GM12878 (cell line): ENCODE data around the gene PGC. TPM values are rescaled to one million over a fixed set of nuclear protein-coding genes. Genes with fewer than 3 reads are reported as not detected.

ENCODE experiments used
- polyA plus RNA-seq, 11 experiments: library from polyadenylated mRNA; depleted of rRNA in 4 of 11; unstranded in 6 of 11; stranded (reverse) in 5 of 11; fragments of >200 nt; fragmentation: Nextera tagmentation in 4 of 11; fragmentation: Illumina TruSeq in 1 of 11; extraction: Ambion mirVana in 4 of 11; extraction: Trizol in 1 of 11; gene quantifications; 1 replicate in 1 of 11; 2 replicates in 10 of 11; pipeline versions ENCODE4 v1.2.1 to v1.2.3, GENCODE V29; 2011 to 2016; ENCODE audit warnings: inconsistent platforms in 2 of 11, missing spikeins in 2 of 11, low read depth in 1 of 11
- small RNA-seq: library from RNA; depleted of rRNA; stranded (forward); fragments of <200 nt; gene quantifications from one replicate; pipeline ENCODE3, GENCODE V24; 2014
- total RNA-seq, 4 experiments: library from RNA; depleted of rRNA in 3 of 4; stranded (reverse); fragments of >200 nt in 3 of 4; fragmentation: Illumina TruSeq in 1 of 4; extraction: Trizol in 1 of 4; gene quantifications; 2 replicates each; pipeline versions ENCODE4 v1.2.1 to v1.2.3, GENCODE V29; 2013 to 2021

PGC gene
- total and polyA plus RNA-seq, 10 of the 15 experiments (the other 5 are each of a cell fraction or from before 2014, with no cell fraction given) = 0.26 TPM; not detected in 9

Small RNAs within 50 kb of the gene (small RNA-seq; reads per million reads assigned to genes)
- gene AL365205.2 (not detected), gene AL365205.3 (not detected)

Other genes with a start within 250 kb of the PGC start
Only the 7 nearest of the 10 such genes appear.
- gene MDFI, start 108.9 kb downstream of the PGC start, total RNA-seq (2014; rRNA removed) = not detected in 2 replicates
- not detected in 2 replicates for gene MDFI, start 108.9 kb downstream of the PGC start, total RNA-seq (2014; rRNA removed; fragmentation: Illumina TruSeq; extraction: Trizol)
- gene MDFI, start 108.9 kb downstream of the PGC start, total RNA-seq (2021) = not detected in 2 replicates
- gene MDFI, start 108.9 kb downstream of the PGC start, polyA plus RNA-seq (2011; rRNA removed) = not detected in 2 replicates
- gene MDFI, start 108.9 kb downstream of the PGC start, polyA plus RNA-seq (2014; fragmentation: Illumina TruSeq; extraction: Trizol) = not detected in 2 replicates
- not detected for gene MDFI, start 108.9 kb downstream of the PGC start, polyA plus RNA-seq (2014; fragmentation: Nextera tagmentation; extraction: Ambion mirVana)
- not detected in 2 replicates for gene MDFI, start 108.9 kb downstream of the PGC start, polyA plus RNA-seq (2014; rRNA removed)
- not detected for gene MDFI, start 108.9 kb downstream of the PGC start, polyA plus RNA-seq (2016; fragmentation: Nextera tagmentation; extraction: Ambion mirVana)
- 95.7 and 97.9 TPM in 2 replicates for gene TFEB, start 11.8 kb downstream of the PGC start, total RNA-seq (2014; rRNA removed)
- gene TFEB, start 11.8 kb downstream of the PGC start, total RNA-seq (2014; rRNA removed; fragmentation: Illumina TruSeq; extraction: Trizol) = 30.7 and 31.4 TPM in 2 replicates
- 97.7 and 108 TPM in 2 replicates for gene TFEB, start 11.8 kb downstream of the PGC start, total RNA-seq (2021)
- 22.8 and 62.1 TPM in 2 replicates for gene TFEB, start 11.8 kb downstream of the PGC start, polyA plus RNA-seq (2011; rRNA removed)
- 6.6 and 22.4 TPM in 2 replicates for gene TFEB, start 11.8 kb downstream of the PGC start, polyA plus RNA-seq (2014; fragmentation: Illumina TruSeq; extraction: Trizol)
- gene TFEB, start 11.8 kb downstream of the PGC start, polyA plus RNA-seq (2014; fragmentation: Nextera tagmentation; extraction: Ambion mirVana) = 1 to 10 TPM in 1 of 2 experiments, under 1 TPM in 1; 0.84 to 2.6 TPM
- 107 and 133 TPM in 2 replicates for gene TFEB, start 11.8 kb downstream of the PGC start, polyA plus RNA-seq (2014; rRNA removed)
- 10 to 100 TPM; 59.4 to 64.3 TPM for gene TFEB, start 11.8 kb downstream of the PGC start, polyA plus RNA-seq (2016; fragmentation: Nextera tagmentation; extraction: Ambion mirVana)
- 1.4 and 2.1 TPM in 2 replicates for gene FRS3, start 32.5 kb upstream of the PGC start, total RNA-seq (2014; rRNA removed)
- 1.3 TPM in 2 replicates for gene FRS3, start 32.5 kb upstream of the PGC start, total RNA-seq (2014; rRNA removed; fragmentation: Illumina TruSeq; extraction: Trizol)
- 3.2 and 3.6 TPM in 2 replicates for gene FRS3, start 32.5 kb upstream of the PGC start, total RNA-seq (2021)
- 1.7 and 2.1 TPM in 2 replicates for gene FRS3, start 32.5 kb upstream of the PGC start, polyA plus RNA-seq (2011; rRNA removed)
- 0.16 and 1.2 TPM in 2 replicates for gene FRS3, start 32.5 kb upstream of the PGC start, polyA plus RNA-seq (2014; fragmentation: Illumina TruSeq; extraction: Trizol)
- gene FRS3, start 32.5 kb upstream of the PGC start, polyA plus RNA-seq (2014; fragmentation: Nextera tagmentation; extraction: Ambion mirVana) = under 1 TPM; 0.05 to 0.09 TPM
- 3.4 and 3.8 TPM in 2 replicates for gene FRS3, start 32.5 kb upstream of the PGC start, polyA plus RNA-seq (2014; rRNA removed)
- gene FRS3, start 32.5 kb upstream of the PGC start, polyA plus RNA-seq (2016; fragmentation: Nextera tagmentation; extraction: Ambion mirVana) = 1 to 10 TPM; 1.4 to 2.7 TPM
- 0.85 TPM in 1 of 2 replicates, not detected in the other for gene PRICKLE4, start 33.4 kb upstream of the PGC start, total RNA-seq (2014; rRNA removed)
- not detected in 2 replicates for gene PRICKLE4, start 33.4 kb upstream of the PGC start, total RNA-seq (2014; rRNA removed; fragmentation: Illumina TruSeq; extraction: Trizol)
- 0.37 TPM in 1 of 2 replicates, not detected in the other for gene PRICKLE4, start 33.4 kb upstream of the PGC start, total RNA-seq (2021)
- gene PRICKLE4, start 33.4 kb upstream of the PGC start, polyA plus RNA-seq (2011; rRNA removed) = not detected in 2 replicates
- not detected in 2 replicates for gene PRICKLE4, start 33.4 kb upstream of the PGC start, polyA plus RNA-seq (2014; fragmentation: Illumina TruSeq; extraction: Trizol)
- gene PRICKLE4, start 33.4 kb upstream of the PGC start, polyA plus RNA-seq (2014; fragmentation: Nextera tagmentation; extraction: Ambion mirVana) = not detected
- not detected in 2 replicates for gene PRICKLE4, start 33.4 kb upstream of the PGC start, polyA plus RNA-seq (2014; rRNA removed)
- under 1 TPM; 0.33 to 0.35 TPM for gene PRICKLE4, start 33.4 kb upstream of the PGC start, polyA plus RNA-seq (2016; fragmentation: Nextera tagmentation; extraction: Ambion mirVana)
- gene TOMM6, start 40.3 kb upstream of the PGC start, total RNA-seq (2014; rRNA removed) = 206 TPM in 2 replicates
- 290 and 315 TPM in 2 replicates for gene TOMM6, start 40.3 kb upstream of the PGC start, total RNA-seq (2014; rRNA removed; fragmentation: Illumina TruSeq; extraction: Trizol)
- gene TOMM6, start 40.3 kb upstream of the PGC start, total RNA-seq (2021) = 262 and 265 TPM in 2 replicates
- 288 and 289 TPM in 2 replicates for gene TOMM6, start 40.3 kb upstream of the PGC start, polyA plus RNA-seq (2011; rRNA removed)
- gene TOMM6, start 40.3 kb upstream of the PGC start, polyA plus RNA-seq (2014; fragmentation: Illumina TruSeq; extraction: Trizol) = 746 and 940 TPM in 2 replicates
- 100 to 1,000 TPM; 653 to 729 TPM for gene TOMM6, start 40.3 kb upstream of the PGC start, polyA plus RNA-seq (2014; fragmentation: Nextera tagmentation; extraction: Ambion mirVana)
- 283 and 357 TPM in 2 replicates for gene TOMM6, start 40.3 kb upstream of the PGC start, polyA plus RNA-seq (2014; rRNA removed)
- 100 to 1,000 TPM; 538 to 566 TPM for gene TOMM6, start 40.3 kb upstream of the PGC start, polyA plus RNA-seq (2016; fragmentation: Nextera tagmentation; extraction: Ambion mirVana)
- gene USP49, start 148.0 kb upstream of the PGC start, total RNA-seq (2014; rRNA removed) = 2.7 and 3.4 TPM in 2 replicates
- 5.2 and 5.4 TPM in 2 replicates for gene USP49, start 148.0 kb upstream of the PGC start, total RNA-seq (2014; rRNA removed; fragmentation: Illumina TruSeq; extraction: Trizol)
- 7.7 TPM in 2 replicates for gene USP49, start 148.0 kb upstream of the PGC start, total RNA-seq (2021)
- 6.5 and 7.6 TPM in 2 replicates for gene USP49, start 148.0 kb upstream of the PGC start, polyA plus RNA-seq (2011; rRNA removed)
- gene USP49, start 148.0 kb upstream of the PGC start, polyA plus RNA-seq (2014; fragmentation: Illumina TruSeq; extraction: Trizol) = 7.6 and 9.2 TPM in 2 replicates
- 1 to 10 TPM; 1.0 TPM for gene USP49, start 148.0 kb upstream of the PGC start, polyA plus RNA-seq (2014; fragmentation: Nextera tagmentation; extraction: Ambion mirVana)
- gene USP49, start 148.0 kb upstream of the PGC start, polyA plus RNA-seq (2014; rRNA removed) = 6.0 and 6.8 TPM in 2 replicates
- gene USP49, start 148.0 kb upstream of the PGC start, polyA plus RNA-seq (2016; fragmentation: Nextera tagmentation; extraction: Ambion mirVana) = 1 to 10 TPM; 3.2 TPM
- gene MED20, start 173.7 kb upstream of the PGC start, total RNA-seq (2014; rRNA removed) = 13.4 and 14.4 TPM in 2 replicates
- 14.2 and 15.3 TPM in 2 replicates for gene MED20, start 173.7 kb upstream of the PGC start, total RNA-seq (2014; rRNA removed; fragmentation: Illumina TruSeq; extraction: Trizol)
- gene MED20, start 173.7 kb upstream of the PGC start, total RNA-seq (2021) = 16.6 and 17.2 TPM in 2 replicates
- gene MED20, start 173.7 kb upstream of the PGC start, polyA plus RNA-seq (2011; rRNA removed) = 24.8 TPM in 2 replicates
- gene MED20, start 173.7 kb upstream of the PGC start, polyA plus RNA-seq (2014; fragmentation: Illumina TruSeq; extraction: Trizol) = 17.7 and 19.2 TPM in 2 replicates
- 10 to 100 TPM; 15.9 to 21.7 TPM for gene MED20, start 173.7 kb upstream of the PGC start, polyA plus RNA-seq (2014; fragmentation: Nextera tagmentation; extraction: Ambion mirVana)
- 11.1 and 15.1 TPM in 2 replicates for gene MED20, start 173.7 kb upstream of the PGC start, polyA plus RNA-seq (2014; rRNA removed)
- 10 to 100 TPM; 20.4 to 21.0 TPM for gene MED20, start 173.7 kb upstream of the PGC start, polyA plus RNA-seq (2016; fragmentation: Nextera tagmentation; extraction: Ambion mirVana)